OCI-LY7 (cell line): ENCODE results near the gene CTAGE8.
"Not testable (repeated sequence)": the region's sequence is repeated elsewhere in the genome, so short reads cannot be mapped to it uniquely, and the experiment has no call there.

ENCODE experiments used
- EZH2phosphoT487 ChIP-seq: fragments of 200-600 bp; sonication (generic); IDR thresholded peaks from 2 replicates; pipeline ENCODE4 v1.6.1; 2018; ENCODE audit warnings: low read depth, borderline replicate concordance, mild to moderate bottlenecking, mixed run types, antibody characterized with exemption, low read length, moderate library complexity, mixed read lengths
- TF ChIP-seq, protein P1 (sequence below): fragments of 200-600 bp; sonication (generic); conservative IDR thresholded peaks from 2 replicates; pipeline ENCODE4 v1.5.1; 2014; ENCODE audit warnings: mild to moderate bottlenecking, antibody characterized with exemption, low read length, moderate library complexity, mixed read lengths

DNA sequence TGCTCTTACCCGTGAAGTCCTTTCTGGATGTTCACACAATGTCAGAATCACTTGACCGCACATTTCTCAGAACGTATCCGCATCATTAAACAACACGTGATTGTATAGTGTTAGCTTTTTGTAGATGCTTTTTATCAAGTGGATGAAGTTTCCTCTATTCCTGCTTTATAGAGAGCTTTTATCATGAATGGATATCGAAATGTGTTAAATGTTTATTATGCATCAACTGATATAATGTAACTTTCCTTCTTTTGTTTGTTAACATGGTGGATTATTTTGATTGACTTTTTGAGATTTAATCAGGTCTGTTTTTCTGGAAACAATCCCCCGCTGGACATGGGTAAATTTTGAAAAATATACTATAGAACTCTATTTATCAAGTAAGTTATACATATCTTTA, 4.4 kb downstream of the CTAGE8 start, which contains the start of gene OR2A7:
- TF ChIP-seq, protein P1, sequence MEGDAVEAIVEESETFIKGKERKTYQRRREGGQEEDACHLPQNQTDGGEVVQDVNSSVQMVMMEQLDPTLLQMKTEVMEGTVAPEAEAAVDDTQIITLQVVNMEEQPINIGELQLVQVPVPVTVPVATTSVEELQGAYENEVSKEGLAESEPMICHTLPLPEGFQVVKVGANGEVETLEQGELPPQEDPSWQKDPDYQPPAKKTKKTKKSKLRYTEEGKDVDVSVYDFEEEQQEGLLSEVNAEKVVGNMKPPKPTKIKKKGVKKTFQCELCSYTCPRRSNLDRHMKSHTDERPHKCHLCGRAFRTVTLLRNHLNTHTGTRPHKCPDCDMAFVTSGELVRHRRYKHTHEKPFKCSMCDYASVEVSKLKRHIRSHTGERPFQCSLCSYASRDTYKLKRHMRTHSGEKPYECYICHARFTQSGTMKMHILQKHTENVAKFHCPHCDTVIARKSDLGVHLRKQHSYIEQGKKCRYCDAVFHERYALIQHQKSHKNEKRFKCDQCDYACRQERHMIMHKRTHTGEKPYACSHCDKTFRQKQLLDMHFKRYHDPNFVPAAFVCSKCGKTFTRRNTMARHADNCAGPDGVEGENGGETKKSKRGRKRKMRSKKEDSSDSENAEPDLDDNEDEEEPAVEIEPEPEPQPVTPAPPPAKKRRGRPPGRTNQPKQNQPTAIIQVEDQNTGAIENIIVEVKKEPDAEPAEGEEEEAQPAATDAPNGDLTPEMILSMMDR: not testable (repeated sequence)
- not testable (repeated sequence) for TF ChIP-seq EZH2phosphoT487
